ENCODE data around the gene LRBA.

Gene LRBA

DNA sequence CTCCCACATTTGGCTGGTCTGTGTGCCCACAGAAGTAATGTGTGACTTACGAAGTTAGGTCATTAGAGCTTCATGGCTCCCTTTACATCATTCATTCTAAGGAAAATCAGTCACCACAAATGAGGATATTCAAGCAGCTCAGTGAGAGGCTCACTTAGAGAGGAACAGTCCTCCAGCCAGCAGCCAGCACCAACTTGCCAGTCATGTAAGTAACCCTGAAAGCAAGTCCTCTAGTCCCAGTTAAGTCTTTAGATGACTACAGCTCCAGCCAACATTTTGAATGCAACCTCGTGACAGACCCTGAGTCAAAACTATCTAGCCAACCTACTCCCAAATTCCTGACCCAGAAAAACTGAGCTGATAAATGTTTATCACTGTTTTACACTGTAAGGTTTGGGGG lies 71.3 kb downstream of the LRBA start:
- no peak for DNase-seq (ENCODE audit: low read depth)
- H3K4me3 ChIP-seq (ENCODE audit: low read length): no peak overlapping the region
- TF ChIP-seq, protein P1, sequence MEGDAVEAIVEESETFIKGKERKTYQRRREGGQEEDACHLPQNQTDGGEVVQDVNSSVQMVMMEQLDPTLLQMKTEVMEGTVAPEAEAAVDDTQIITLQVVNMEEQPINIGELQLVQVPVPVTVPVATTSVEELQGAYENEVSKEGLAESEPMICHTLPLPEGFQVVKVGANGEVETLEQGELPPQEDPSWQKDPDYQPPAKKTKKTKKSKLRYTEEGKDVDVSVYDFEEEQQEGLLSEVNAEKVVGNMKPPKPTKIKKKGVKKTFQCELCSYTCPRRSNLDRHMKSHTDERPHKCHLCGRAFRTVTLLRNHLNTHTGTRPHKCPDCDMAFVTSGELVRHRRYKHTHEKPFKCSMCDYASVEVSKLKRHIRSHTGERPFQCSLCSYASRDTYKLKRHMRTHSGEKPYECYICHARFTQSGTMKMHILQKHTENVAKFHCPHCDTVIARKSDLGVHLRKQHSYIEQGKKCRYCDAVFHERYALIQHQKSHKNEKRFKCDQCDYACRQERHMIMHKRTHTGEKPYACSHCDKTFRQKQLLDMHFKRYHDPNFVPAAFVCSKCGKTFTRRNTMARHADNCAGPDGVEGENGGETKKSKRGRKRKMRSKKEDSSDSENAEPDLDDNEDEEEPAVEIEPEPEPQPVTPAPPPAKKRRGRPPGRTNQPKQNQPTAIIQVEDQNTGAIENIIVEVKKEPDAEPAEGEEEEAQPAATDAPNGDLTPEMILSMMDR (conservative IDR thresholded peaks at IDR 0.05; ENCODE audit: low read depth, low read length): no peak

DNA sequence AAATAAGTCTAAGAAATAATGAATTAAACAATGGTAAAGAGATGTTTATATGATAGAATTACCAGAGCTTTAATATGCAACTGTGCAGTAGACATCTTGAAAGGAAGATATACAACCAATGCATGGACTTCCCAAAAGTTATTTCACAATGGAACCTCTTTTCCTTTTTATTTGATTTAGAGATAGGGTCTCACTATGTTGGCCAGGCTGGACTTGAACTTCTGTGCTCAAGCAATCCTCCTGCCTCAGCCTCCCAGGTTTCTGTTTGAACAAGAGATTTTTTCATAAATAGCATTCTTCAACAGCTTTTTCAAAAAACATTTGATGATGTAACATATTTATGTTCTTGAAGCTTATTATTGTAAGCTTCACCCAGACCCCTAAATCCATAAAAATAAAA lies 72.0 kb downstream of the LRBA start:
- TF ChIP-seq, protein P1 (conservative IDR thresholded peaks at IDR 0.05; ENCODE audit: low read depth, low read length): no peak
- no peak overlapping the region for H3K4me3 ChIP-seq (ENCODE audit: low read length)
- no peak for DNase-seq (ENCODE audit: low read depth)

DNA sequence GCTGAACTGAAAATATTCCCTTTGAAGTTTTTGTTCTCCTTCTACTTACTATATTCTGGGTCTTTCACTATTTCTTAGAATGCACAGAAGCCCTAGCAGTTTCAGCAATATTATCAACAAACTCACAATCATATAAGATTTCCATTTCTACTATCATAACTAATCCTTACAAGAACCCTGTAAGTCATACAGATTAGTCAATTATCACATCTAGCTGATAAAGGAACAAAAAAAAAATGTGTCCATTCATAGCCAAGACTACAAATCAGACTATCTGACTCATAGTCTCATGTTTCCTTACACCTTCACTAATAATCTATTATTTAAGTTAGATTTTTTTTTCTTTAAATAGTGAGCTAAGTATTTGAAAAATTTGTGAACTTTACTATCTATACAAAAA lies 72.5 kb downstream of the LRBA start:
- no peak for DNase-seq (ENCODE audit: low read depth)
- no peak overlapping the region for H3K4me3 ChIP-seq (ENCODE audit: low read length)
- TF ChIP-seq, protein P1 (conservative IDR thresholded peaks at IDR 0.05; ENCODE audit: low read depth, low read length): no peak

DNA sequence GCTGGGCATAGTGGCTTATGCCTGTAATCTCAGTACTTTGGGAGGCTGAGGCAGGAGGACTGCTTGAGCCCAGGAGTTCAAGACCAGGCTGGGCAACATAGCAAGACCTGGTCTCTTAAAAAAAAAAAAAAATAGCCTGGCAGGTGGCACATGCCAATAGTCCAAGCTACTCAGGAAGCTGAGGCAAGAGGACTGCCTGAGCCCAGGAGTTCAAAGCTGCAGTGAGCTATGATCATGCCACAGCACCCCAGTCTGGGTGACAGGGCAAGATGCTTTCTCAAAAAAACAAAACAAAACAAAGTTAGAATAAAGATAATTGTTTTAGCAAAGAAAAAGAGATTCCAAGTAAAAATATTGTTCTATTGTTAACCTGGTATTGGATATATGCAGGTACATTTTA lies 75.0 kb downstream of the LRBA start:
- TF ChIP-seq, protein P1 (conservative IDR thresholded peaks at IDR 0.05; ENCODE audit: low read depth, low read length): no peak
- DNase-seq (ENCODE audit: low read depth): no peak

DNA sequence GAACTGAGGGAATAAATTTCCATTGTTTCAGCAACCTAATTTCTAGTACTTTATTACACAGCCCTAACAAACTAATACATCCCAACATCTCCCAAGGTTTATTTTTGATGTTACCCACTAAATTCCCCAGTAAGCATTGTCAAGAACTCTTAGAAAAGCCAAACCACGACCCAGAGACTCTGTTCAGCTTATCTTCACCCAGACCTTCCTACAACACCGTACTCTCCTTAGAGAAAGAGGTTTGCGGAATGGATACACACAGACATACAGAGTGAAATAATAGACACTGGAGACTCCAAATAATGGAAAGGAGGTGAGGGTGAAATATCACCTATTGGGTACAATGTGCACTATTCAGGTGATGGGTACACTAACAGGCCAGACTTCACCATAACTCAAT lies 75.6 kb downstream of the LRBA start:
- no peak for DNase-seq (ENCODE audit: low read depth)
- TF ChIP-seq, protein P1 (conservative IDR thresholded peaks at IDR 0.05; ENCODE audit: low read depth, low read length): no peak
- H3K4me3 ChIP-seq (ENCODE audit: low read length): no peak overlapping the region

More for the DNA sequence above, 75.0 kb downstream of the LRBA start:
- no peak overlapping the region for H3K4me3 ChIP-seq (ENCODE audit: low read length)

DNA sequence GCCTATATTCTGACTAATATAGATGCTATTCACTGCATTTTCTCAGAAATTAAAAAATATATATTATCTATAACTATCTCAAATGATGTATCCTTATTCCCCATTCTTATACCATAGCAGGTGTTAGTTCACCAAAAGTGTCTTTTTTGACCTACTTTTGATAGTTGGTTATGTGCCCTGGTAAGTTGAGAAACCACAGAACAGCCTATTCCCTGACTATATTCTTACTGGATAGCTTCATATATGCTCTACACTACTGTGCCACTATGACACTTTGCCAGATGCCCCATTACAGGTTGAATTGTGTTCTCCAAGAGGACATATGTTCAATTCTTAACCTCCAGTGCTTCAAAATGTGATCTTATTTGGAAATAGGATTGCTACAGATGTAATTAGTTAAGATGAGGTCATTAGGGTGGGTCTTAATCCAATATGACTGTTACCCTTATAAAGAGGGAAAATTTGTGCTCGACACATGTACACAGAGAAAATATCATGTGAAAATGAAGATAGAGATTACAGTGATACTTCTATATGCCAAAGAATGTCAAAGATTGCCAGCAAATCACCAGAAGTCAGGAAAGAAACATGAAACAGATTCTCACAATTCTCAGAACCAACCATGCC lies 76.1 kb downstream of the LRBA start:
- H3K4me3 ChIP-seq (ENCODE audit: low read length): no peak overlapping the region
- no peak for DNase-seq (ENCODE audit: low read depth)
- TF ChIP-seq, protein P1 (conservative IDR thresholded peaks at IDR 0.05; ENCODE audit: low read depth, low read length): no peak

DNA sequence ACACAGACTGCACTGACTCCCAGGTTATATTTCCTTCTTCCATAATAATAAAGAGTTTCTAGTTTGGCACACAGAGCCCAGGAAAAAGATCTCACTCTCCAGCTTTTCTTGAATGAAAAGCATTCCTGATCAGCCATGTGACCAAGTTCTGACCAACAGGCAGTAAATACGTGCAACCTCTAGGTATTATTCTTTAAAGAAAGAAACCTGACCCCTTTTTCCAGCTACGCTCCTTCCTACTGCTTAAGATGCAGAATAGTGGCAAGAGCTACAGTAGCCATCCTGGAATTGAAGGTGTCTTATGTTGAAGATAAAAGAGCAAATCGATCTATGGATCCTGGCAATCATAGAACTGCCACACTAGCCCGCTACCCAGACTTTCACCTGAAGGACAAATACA lies 76.7 kb downstream of the LRBA start:
- TF ChIP-seq, protein P1 (conservative IDR thresholded peaks at IDR 0.05; ENCODE audit: low read depth, low read length): no peak
- H3K4me3 ChIP-seq (ENCODE audit: low read length): no peak overlapping the region
- no peak for DNase-seq (ENCODE audit: low read depth)
